GM12878 (cell line): ENCODE measurements around the gene KRTAP5-4. TPM values are rescaled to one million over a fixed set of nuclear protein-coding genes. Genes with fewer than 3 reads are reported as not detected.
"Not testable (repeated sequence)": the region's sequence is repeated elsewhere in the genome, so short reads cannot be mapped to it uniquely, and the experiment has no call there.

Experiments used
- ATAC-seq: fragments of 200-7000 bp; cut with Tn5 transposase; 3 replicates; pipeline ENCODE4 v1.9.1; 2020; ENCODE audit warnings: mild to moderate bottlenecking, moderate library complexity
- BruUV-seq: library from RNA; stranded (reverse); fragments of 400-500 nt; replicated peaks from 2 replicates; lab custom pipeline; 2021; lab: Mats Ljungman, UMichigan
- CTCF ChIA-PET: fragments of 300-600 bp; sonication (Branson Sonifier 250); formaldehyde crosslinking; extraction: SDS; loops from one replicate; lab custom pipeline; 2021; ENCODE audit warnings: inconsistent platforms; lab: Yijun Ruan, JAX
- POLR2A ChIA-PET: fragments of 350-600 bp; formaldehyde crosslinking; extraction: SDS; loops from one replicate; lab custom pipeline; 2021; ENCODE audit warnings: inconsistent platforms; lab: Charles Lee
- RAD21 ChIA-PET: fragments of 300-600 bp; sonication (Branson Sonifier 250); formaldehyde crosslinking; loops from one replicate; lab custom pipeline; 2023; ENCODE audit warnings: antibody characterized with exemption; ENCODE audit not compliant: unreplicated experiment; lab: Charles Lee
- SMC1A ChIA-PET: fragments of 300-600 bp; sonication (Branson Sonifier 250); formaldehyde crosslinking; loops from one replicate; lab custom pipeline; 2023; ENCODE audit not compliant: unreplicated experiment, uncharacterized antibody; lab: Charles Lee
- DNase-seq: peaks from one replicate; pipeline ENCODE4 v3.0.0-alpha.2; 2011; ENCODE audit warnings: low read depth, low spot score
- FAIRE-seq: peaks from 3 replicates; lab custom pipeline; 2011; peaks lifted over from hg19 to GRCh38; lab: Jason Lieb, UNC
- H2AFZ ChIP-seq: 2 replicates; pipeline ENCODE4 v1.6.0; 2011; ENCODE audit warnings: low read depth, low read length, control low read depth; ENCODE audit not compliant: control insufficient read depth
- H3K27ac ChIP-seq: 2 replicates; pipeline ENCODE4 v1.5.1; 2011; ENCODE audit warnings: control low read depth; ENCODE audit not compliant: control insufficient read depth, insufficient read depth
- H3K27me3 ChIP-seq, 2 experiments: replicated peaks in 1 of 2; 2 replicates each; pipeline versions ENCODE4 v1.6.0 to v1.6.1; 2011; ENCODE audit warnings: low read length in 1 of 2; ENCODE audit not compliant: control insufficient read depth in 2 of 2, insufficient read depth in 2 of 2
- H3K36me3 ChIP-seq, 2 experiments: 2 replicates each; pipeline ENCODE4 v1.5.1; 2011; ENCODE audit warnings: low read length in 1 of 2; ENCODE audit not compliant: control insufficient read depth in 2 of 2, insufficient read depth in 2 of 2
- H3K4me1 ChIP-seq: 2 replicates; pipeline ENCODE4 v1.6.1; 2011; ENCODE audit warnings: mild to moderate bottlenecking, low read length, moderate library complexity, mixed read lengths; ENCODE audit not compliant: control insufficient read depth, insufficient read depth
- H3K4me2 ChIP-seq: 2 replicates; pipeline ENCODE4 v1.6.0; 2011; ENCODE audit warnings: control low read depth; ENCODE audit not compliant: control insufficient read depth, insufficient read depth
- H3K4me3 ChIP-seq: fragments of 200-600 bp; sonication (generic); 2 replicates; pipeline ENCODE4 v1.5.1; 2016
- H3K79me2 ChIP-seq: 2 replicates; pipeline ENCODE4 v1.6.0; 2011; ENCODE audit warnings: low read length; ENCODE audit not compliant: control insufficient read depth, insufficient read depth
- H3K9ac ChIP-seq: 2 replicates; pipeline ENCODE4 v1.8.0; 2011; ENCODE audit warnings: low read length, control low read depth, mixed read lengths; ENCODE audit not compliant: control insufficient read depth, insufficient read depth
- H3K9me3 ChIP-seq: replicated peaks from 3 replicates; pipeline ENCODE4 v1.5.1; 2011; ENCODE audit warnings: mild to moderate bottlenecking, low read length; ENCODE audit not compliant: control insufficient read depth, insufficient read depth
- H4K20me1 ChIP-seq: 2 replicates; pipeline ENCODE4 v1.6.0; 2011; ENCODE audit not compliant: control insufficient read depth, insufficient read depth
- HDGF ChIP-seq: fragments of 450-650 bp; IDR thresholded peaks from 2 replicates; pipeline ENCODE4 v1.6.1; 2016; ENCODE audit warnings: antibody characterized with exemption
- IRF4 ChIP-seq: IDR thresholded peaks from 2 replicates; pipeline ENCODE4 v1.6.1; 2011; ENCODE audit warnings: low read depth, low read length
- JUNB ChIP-seq: IDR thresholded peaks from 2 replicates; pipeline ENCODE4 v1.6.1; 2016; ENCODE audit warnings: antibody characterized with exemption, mild to moderate bottlenecking
- PRDM15 ChIP-seq: fragments of 450-650 bp; formaldehyde crosslinking; IDR thresholded peaks from 2 replicates; pipeline ENCODE4 v1.4.0; 2020; ENCODE audit warnings: mild to moderate bottlenecking, moderate library complexity
- RFX5 ChIP-seq: IDR thresholded peaks from 2 replicates; pipeline ENCODE4 v1.6.1; 2011; ENCODE audit warnings: low read depth, low read length, improper control_type of control experiment
- TCF12 ChIP-seq: IDR thresholded peaks from 2 replicates; pipeline ENCODE4 v1.6.1; 2011; ENCODE audit warnings: low read depth, mild to moderate bottlenecking, low read length
- WGBS: methylation state at CpG from one replicate; pipeline ENCODE4 v1.1.6; 2016; ENCODE audit warnings: low lambda C conversion rate; ENCODE audit not compliant: insufficient replicate concordance, insufficient coverage; ENCODE audit errors: missing lambda C conversion rate; 5-methylcytosine and 5-hydroxymethylcytosine counted together
- in situ Hi-C: fragments of 300-500 bp; cut with MboI; formaldehyde crosslinking; loops from 9 replicates; pipeline ENCODE4 v1.14.3; 2018; ENCODE audit warnings: mixed read lengths
- intact Hi-C: fragments of 100-400 bp; cut with micrococcal nuclease; formaldehyde crosslinking; loops from one replicate; pipeline ENCODE4 v1.14.2; 2022; ENCODE audit not compliant: unreplicated experiment
- polyA plus RNA-seq, 11 experiments: library from polyadenylated mRNA; depleted of rRNA in 4 of 11; unstranded in 6 of 11; stranded (reverse) in 5 of 11; fragments of >200 nt; fragmentation: Nextera tagmentation in 4 of 11; fragmentation: Illumina TruSeq in 1 of 11; extraction: Ambion mirVana in 4 of 11; extraction: Trizol in 1 of 11; gene quantifications; 1 replicate in 1 of 11; 2 replicates in 10 of 11; pipeline versions ENCODE4 v1.2.1 to v1.2.3, GENCODE V29; 2011 to 2016; ENCODE audit warnings: inconsistent platforms in 2 of 11, missing spikeins in 2 of 11, low read depth in 1 of 11
- total RNA-seq, 4 experiments: library from RNA; depleted of rRNA in 3 of 4; stranded (reverse); fragments of >200 nt in 3 of 4; fragmentation: Illumina TruSeq in 1 of 4; extraction: Trizol in 1 of 4; gene quantifications; 2 replicates each; pipeline versions ENCODE4 v1.2.1 to v1.2.3, GENCODE V29; 2013 to 2021

The KRTAP5-4 gene
- total and polyA plus RNA-seq, 10 of the 15 experiments (the other 5 are each of a cell fraction or from before 2014, with no cell fraction given), result not detected

- ChIA-PET CTCF (interaction anchor here (1.0 kb wide), 1 partner anchor 29 kb away, joined by 3 read pairs; no protein-coding TSS in a partner anchor), RAD21 (no interaction called here), SMC1A (no interaction called here), POLR2A (interaction anchor here (0.6 kb wide), 1 partner anchor 17 kb away, joined by 6 read pairs; no protein-coding TSS in a partner anchor)
- no peak overlapping the region for H3K27ac ChIP-seq
- intact Hi-C loops, result no loop called here
- no peaks in the 10 kb centered on the region; the same call in 2 of the 3 replicates for H3K9me3 ChIP-seq
- peak; percentile 23 for FAIRE-seq
- no peaks in the 10 kb centered on the region for H3K79me2 ChIP-seq
- no peak overlapping the region for H3K4me3 ChIP-seq
- H2AFZ ChIP-seq, result no peak overlapping the region
- 36% methylated on average over 1 of the region's 1 CpG for WGBS
- H3K4me1 ChIP-seq, result peaks cover 5% of the 10 kb centered on the region
- no peaks in the 10 kb centered on the region for H4K20me1 ChIP-seq
- BruUV-seq, result no TSS peak
- in situ Hi-C loops, result no loop called here
- H3K4me2 ChIP-seq, result no peak overlapping the region
- no peak for ATAC-seq
- no peak overlapping the region for H3K9ac ChIP-seq
- H3K27me3 ChIP-seq, result peaks cover 0 to 1% of the 10 kb centered on the region in 2 experiments; a peak in 2 of 4 replicates
- no peaks in the 10 kb centered on the region for H3K36me3 ChIP-seq
- no peak for TF ChIP-seq IRF4
- TF ChIP-seq HDGF, result no peak
- no peak for TF ChIP-seq TCF12
- no peak for TF ChIP-seq JUNB
- no peak for TF ChIP-seq PRDM15
- no peak for TF ChIP-seq RFX5
- DNase-seq, result no peak
These were observed 18.3 kb downstream of the KRTAP5-4 start for GRCh38 chr11:1603629-1604028.

- H3K9ac ChIP-seq, H4K20me1 ChIP-seq, BruUV-seq, FAIRE-seq, H3K27ac ChIP-seq, H2AFZ ChIP-seq, SMC1A ChIA-PET, H3K4me2 ChIP-seq, H3K36me3 ChIP-seq, RAD21 ChIA-PET, CTCF ChIA-PET, DNase-seq, H3K4me1 ChIP-seq, H3K79me2 ChIP-seq, in situ Hi-C loops, H3K27me3 ChIP-seq, H3K4me3 ChIP-seq, H3K9me3 ChIP-seq, intact Hi-C loops, ATAC-seq, POLR2A ChIA-PET: not testable (repeated sequence)
- WGBS, result 4% methylated on average over 3 of the region's 3 CpGs
These were observed 20.3 kb downstream of the KRTAP5-4 start for GRCh38 chr11:1601663-1602062.
